ENCODE data around the gene LIPC. TPM values are rescaled to one million over a fixed set of nuclear protein-coding genes. Genes with fewer than 3 reads are reported as not detected.

The LIPC gene
- total RNA-seq, 1 donor from 2014 or later = 24.4 TPM

GRCh38 chr15:58465866-58466517 lies 34.2 kb downstream of the LIPC start:
- intact Hi-C loops (cut with DNase I) = no loop called here
- ATAC-seq (no peak), DNase-seq (ENCODE audit: low spot score) (no peak)

GRCh38 chr15:58466566-58466965 lies 34.8 kb downstream of the LIPC start:
- intact Hi-C loops (cut with DNase I) = no loop called here
- DNase-seq (ENCODE audit: low spot score) = no peak
- ATAC-seq = no peak

GRCh38 chr15:58467121-58467721 lies 35.4 kb downstream of the LIPC start:
- ATAC-seq = no peak
- intact Hi-C loops (cut with DNase I) = no loop called here

GRCh38 chr15:58467722-58468423 lies 36.1 kb downstream of the LIPC start:
- no peak for ATAC-seq
- DNase-seq (ENCODE audit: low spot score) = no peak
- intact Hi-C loops (cut with DNase I) = no loop called here

More at GRCh38 chr15:58467121-58467721, 35.4 kb downstream of the LIPC start:
- no peak for DNase-seq (ENCODE audit: low spot score)

GRCh38 chr15:58469432-58470353 lies 37.9 kb downstream of the LIPC start:
- ATAC-seq (peak; percentile 40), DNase-seq (ENCODE audit: low spot score) (no peak)
- intact Hi-C loops (cut with DNase I) = no loop called here

GRCh38 chr15:58471348-58471747 lies 39.6 kb downstream of the LIPC start:
- ATAC-seq (no peak), DNase-seq (ENCODE audit: low spot score) (no peak)
- intact Hi-C loops (cut with DNase I) = no loop called here

- DNase-seq (ENCODE audit: low spot score) (no peak), ATAC-seq (no peak)
- intact Hi-C loops (cut with DNase I) = no loop called here
Observed at GRCh38 chr15:58472221-58472620, 40.4 kb downstream of the LIPC start.

GRCh38 chr15:58472821-58473581 lies 41.2 kb downstream of the LIPC start:
- DNase-seq (ENCODE audit: low spot score) (no peak), ATAC-seq (no peak)
- intact Hi-C loops (cut with DNase I) = no loop called here

- intact Hi-C loops (cut with DNase I) = no loop called here
- ATAC-seq (no peak), DNase-seq (ENCODE audit: low spot score) (no peak)
Observed at GRCh38 chr15:58473724-58474123, 41.9 kb downstream of the LIPC start.

GRCh38 chr15:58474741-58475323 lies 43.0 kb downstream of the LIPC start:
- ATAC-seq (no peak), DNase-seq (ENCODE audit: low spot score) (no peak)
- intact Hi-C loops (cut with DNase I) = no loop called here

GRCh38 chr15:58475573-58476524 lies 44.1 kb downstream of the LIPC start:
- intact Hi-C loops (cut with DNase I) = no loop called here
- ATAC-seq (peak; percentile 53), DNase-seq (ENCODE audit: low spot score) (no peak)

- DNase-seq (ENCODE audit: low spot score) (no peak), ATAC-seq (peak; percentile 32)
- intact Hi-C loops (cut with DNase I) = no loop called here
Observed at GRCh38 chr15:58476525-58477162, 44.9 kb downstream of the LIPC start.

- DNase-seq (ENCODE audit: low spot score) (no peak), ATAC-seq (no peak)
- intact Hi-C loops (cut with DNase I) = no loop called here
Observed at GRCh38 chr15:58477170-58477569, 45.4 kb downstream of the LIPC start.

GRCh38 chr15:58478035-58478434 lies 46.2 kb downstream of the LIPC start:
- intact Hi-C loops (cut with DNase I) = no loop called here
- DNase-seq (ENCODE audit: low spot score) (no peak), ATAC-seq (no peak)

- ATAC-seq = no peak
- DNase-seq (ENCODE audit: low spot score) = no peak
Observed at GRCh38 chr15:58478579-58478978, 46.8 kb downstream of the LIPC start.

GRCh38 chr15:58479941-58480340 lies 48.1 kb downstream of the LIPC start:
- no peak for ATAC-seq
- intact Hi-C loops (cut with DNase I) = no loop called here
- DNase-seq (ENCODE audit: low spot score) = no peak

More at GRCh38 chr15:58478579-58478978, 46.8 kb downstream of the LIPC start:
- intact Hi-C loops (cut with DNase I) = no loop called here

- ATAC-seq (no peak), DNase-seq (ENCODE audit: low spot score) (no peak)
- intact Hi-C loops (cut with DNase I) = no loop called here
Observed at GRCh38 chr15:58483376-58483775, 51.6 kb downstream of the LIPC start.

Measured in sciatic nerve (tissue), 2 donors.